HepG2 (cell line): ENCODE results near the gene MCOLN1. TPM values are rescaled to one million over a fixed set of nuclear protein-coding genes. Genes with fewer than 3 reads are reported as not detected.

Experiments used
- CBX2 ChIP-seq, 2 experiments: fragments of 200-600 bp in 1 of 2; sonication (generic); formaldehyde crosslinking in 1 of 2; IDR thresholded peaks; 2 replicates each; pipeline versions ENCODE4 v1.7.0 to v1.8.1; 2018 to 2022; ENCODE audit warnings: low read depth in 2 of 2, low read length in 1 of 2, mild to moderate bottlenecking in 1 of 2, missing genetic modification reagents in 1 of 2
- DNMT3B ChIP-seq: conservative IDR thresholded peaks from 2 replicates; pipeline ENCODE4 v1.6.1; 2016; ENCODE audit warnings: missing biosample characterization, control low read depth
- GPN1 ChIP-seq: sonication (generic); formaldehyde crosslinking; IDR thresholded peaks from 2 replicates; pipeline ENCODE4 v1.5.1; 2020; ENCODE audit warnings: missing genetic modification reagents, borderline replicate concordance
- GTF3A ChIP-seq: sonication (generic); formaldehyde crosslinking; conservative IDR thresholded peaks from 2 replicates; pipeline ENCODE4 v1.4.0; 2020; ENCODE audit warnings: mild to moderate bottlenecking, missing genetic modification reagents
- IKZF4 ChIP-seq: sonication (generic); formaldehyde crosslinking; IDR thresholded peaks from 2 replicates; pipeline ENCODE4 v1.5.1; 2020; ENCODE audit warnings: borderline replicate concordance, mild to moderate bottlenecking, low read depth, missing genetic modification reagents; ENCODE audit errors: not compliant biosample characterization
- MATR3 ChIP-seq: sonication (generic); formaldehyde crosslinking; IDR thresholded peaks from 2 replicates; pipeline ENCODE4 v1.4.0; 2020; ENCODE audit warnings: missing genetic modification reagents
- PPARG ChIP-seq: conservative IDR thresholded peaks from 2 replicates; pipeline ENCODE4 v1.6.1; 2016; ENCODE audit warnings: missing biosample characterization, missing genetic modification reagents
- RBM22 ChIP-seq: fragments of 200-400 bp; formaldehyde crosslinking; optimal IDR thresholded peaks from 2 replicates; pipeline ENCODE3; 2017; ENCODE audit warnings: mild to moderate bottlenecking, low read length, moderate library complexity
- RBM39 ChIP-seq: fragments of 200-400 bp; formaldehyde crosslinking; IDR thresholded peaks from one replicate; pipeline ENCODE4 v1.6.1; 2018; ENCODE audit warnings: antibody characterized with exemption, mild to moderate bottlenecking, low read depth, low read length; ENCODE audit not compliant: poor library complexity, severe bottlenecking
- ZNF225 ChIP-seq: sonication (generic); formaldehyde crosslinking; IDR thresholded peaks from 2 replicates; pipeline ENCODE4 v1.4.0; 2020; ENCODE audit warnings: mild to moderate bottlenecking, missing genetic modification reagents
- ZNF260 ChIP-seq: sonication (generic); formaldehyde crosslinking; IDR thresholded peaks from 2 replicates; pipeline ENCODE4 v1.4.0; 2020; ENCODE audit warnings: missing genetic modification reagents, low read depth, mild to moderate bottlenecking, borderline replicate concordance
- ZNF33A ChIP-seq: sonication (generic); formaldehyde crosslinking; IDR thresholded peaks from 2 replicates; pipeline ENCODE4 v1.5.1; 2020; ENCODE audit warnings: missing genetic modification reagents, mild to moderate bottlenecking, moderate library complexity, borderline replicate concordance
- ZNF33B ChIP-seq: sonication (generic); formaldehyde crosslinking; IDR thresholded peaks from 2 replicates; pipeline ENCODE4 v1.5.1; 2020; ENCODE audit warnings: mild to moderate bottlenecking, missing genetic modification reagents
- ZNF792 ChIP-seq: IDR thresholded peaks from 2 replicates; pipeline ENCODE4 v1.6.1; 2016
- polyA plus RNA-seq, 8 experiments: library from polyadenylated mRNA; depleted of rRNA in 3 of 8; stranded (reverse) in 7 of 8; unstranded in 1 of 8; fragments of >200 nt; fragmentation: Illumina TruSeq in 4 of 8; extraction: Trizol in 4 of 8; gene quantifications; 2 replicates each; pipeline versions ENCODE4 v1.2.1 to v1.2.3, GENCODE V29; 2011 to 2016; ENCODE audit warnings: low read depth in 4 of 8, missing spikeins in 1 of 8, mixed read lengths in 1 of 8; ENCODE audit not compliant: insufficient read depth in 1 of 8
- total RNA-seq, 5 experiments: library from RNA; depleted of rRNA; stranded (reverse); fragments of >200 nt; fragmentation: Illumina TruSeq; extraction: Trizol; gene quantifications; 2 replicates each; pipeline ENCODE4 v1.2.3, GENCODE V29; 2016; ENCODE audit warnings: low read depth in 1 of 5
- TF ChIP-seq, protein P1 (sequence below): sonication (generic); formaldehyde crosslinking; IDR thresholded peaks from 2 replicates; pipeline ENCODE4 v1.5.0; 2020; ENCODE audit warnings: missing genetic modification reagents
- TF ChIP-seq, protein P2 (sequence below): sonication (generic); formaldehyde crosslinking; IDR thresholded peaks from 2 replicates; pipeline ENCODE4 v1.9.0; 2021; ENCODE audit warnings: missing genetic modification reagents, mild to moderate bottlenecking, borderline replicate concordance
- TF ChIP-seq, protein P3 (sequence below): sonication (generic); formaldehyde crosslinking; IDR thresholded peaks from 2 replicates; pipeline ENCODE4 v1.5.0; 2020; ENCODE audit warnings: mild to moderate bottlenecking, missing genetic modification reagents, borderline replicate concordance

Gene MCOLN1
- total and polyA plus RNA-seq, 2 of the 13 experiments (the other 11 are each of a cell fraction or from before 2014, with no cell fraction given) = 3.4 to 15.7 TPM

DNA sequence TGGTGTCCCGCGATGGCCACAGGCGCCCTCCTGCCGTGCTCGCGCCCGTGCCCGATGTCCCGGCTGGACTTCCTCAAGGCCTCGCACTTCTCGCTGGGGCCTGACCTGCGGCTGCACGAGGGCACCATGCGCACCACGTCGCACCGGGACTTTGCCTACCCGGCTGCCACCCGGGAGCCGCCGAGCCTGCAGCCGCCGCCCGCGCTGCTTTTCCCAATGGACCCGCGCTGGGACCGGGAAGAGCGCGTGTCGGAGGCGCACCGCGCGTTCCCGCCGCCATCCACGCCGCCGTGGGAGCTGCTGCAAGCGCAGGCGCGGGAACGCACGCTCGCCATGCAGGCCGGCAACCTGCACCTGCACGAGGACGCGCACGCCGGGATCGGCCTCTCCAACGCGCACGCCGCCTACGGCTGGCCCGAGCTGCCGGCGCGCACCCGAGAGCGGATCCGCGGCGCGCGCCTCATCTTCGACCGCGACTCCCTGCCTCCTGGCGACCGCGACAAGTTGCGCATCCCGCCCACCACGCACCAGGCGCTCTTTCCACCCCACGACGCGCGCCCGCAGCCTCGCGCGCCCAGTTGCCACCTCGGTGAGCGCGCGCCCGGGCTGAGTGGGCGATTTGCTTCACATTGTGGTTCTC lies 21.5 kb upstream of the MCOLN1 start (continued):
- TF ChIP-seq, protein P1, sequence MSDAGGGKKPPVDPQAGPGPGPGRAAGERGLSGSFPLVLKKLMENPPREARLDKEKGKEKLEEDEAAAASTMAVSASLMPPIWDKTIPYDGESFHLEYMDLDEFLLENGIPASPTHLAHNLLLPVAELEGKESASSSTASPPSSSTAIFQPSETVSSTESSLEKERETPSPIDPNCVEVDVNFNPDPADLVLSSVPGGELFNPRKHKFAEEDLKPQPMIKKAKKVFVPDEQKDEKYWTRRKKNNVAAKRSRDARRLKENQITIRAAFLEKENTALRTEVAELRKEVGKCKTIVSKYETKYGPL (CRISPR knock-in tag) = no peak
- TF ChIP-seq GTF3A = no peak
- TF ChIP-seq, protein P2, sequence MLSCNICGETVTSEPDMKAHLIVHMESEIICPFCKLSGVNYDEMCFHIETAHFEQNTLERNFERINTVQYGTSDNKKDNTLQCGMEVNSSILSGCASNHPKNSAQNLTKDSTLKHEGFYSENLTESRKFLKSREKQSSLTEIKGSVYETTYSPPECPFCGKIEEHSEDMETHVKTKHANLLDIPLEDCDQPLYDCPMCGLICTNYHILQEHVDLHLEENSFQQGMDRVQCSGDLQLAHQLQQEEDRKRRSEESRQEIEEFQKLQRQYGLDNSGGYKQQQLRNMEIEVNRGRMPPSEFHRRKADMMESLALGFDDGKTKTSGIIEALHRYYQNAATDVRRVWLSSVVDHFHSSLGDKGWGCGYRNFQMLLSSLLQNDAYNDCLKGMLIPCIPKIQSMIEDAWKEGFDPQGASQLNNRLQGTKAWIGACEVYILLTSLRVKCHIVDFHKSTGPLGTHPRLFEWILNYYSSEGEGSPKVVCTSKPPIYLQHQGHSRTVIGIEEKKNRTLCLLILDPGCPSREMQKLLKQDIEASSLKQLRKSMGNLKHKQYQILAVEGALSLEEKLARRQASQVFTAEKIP (CRISPR knock-in tag) = no peak
- no peak for TF ChIP-seq ZNF33B (CRISPR knock-in tag)
- no peak for TF ChIP-seq RBM39
- no peak for TF ChIP-seq MATR3 (CRISPR knock-in tag)
- TF ChIP-seq PPARG (CRISPR knock-in tag) = no peak
- TF ChIP-seq ZNF260 (CRISPR knock-in tag) = no peak
- TF ChIP-seq, protein P3, sequence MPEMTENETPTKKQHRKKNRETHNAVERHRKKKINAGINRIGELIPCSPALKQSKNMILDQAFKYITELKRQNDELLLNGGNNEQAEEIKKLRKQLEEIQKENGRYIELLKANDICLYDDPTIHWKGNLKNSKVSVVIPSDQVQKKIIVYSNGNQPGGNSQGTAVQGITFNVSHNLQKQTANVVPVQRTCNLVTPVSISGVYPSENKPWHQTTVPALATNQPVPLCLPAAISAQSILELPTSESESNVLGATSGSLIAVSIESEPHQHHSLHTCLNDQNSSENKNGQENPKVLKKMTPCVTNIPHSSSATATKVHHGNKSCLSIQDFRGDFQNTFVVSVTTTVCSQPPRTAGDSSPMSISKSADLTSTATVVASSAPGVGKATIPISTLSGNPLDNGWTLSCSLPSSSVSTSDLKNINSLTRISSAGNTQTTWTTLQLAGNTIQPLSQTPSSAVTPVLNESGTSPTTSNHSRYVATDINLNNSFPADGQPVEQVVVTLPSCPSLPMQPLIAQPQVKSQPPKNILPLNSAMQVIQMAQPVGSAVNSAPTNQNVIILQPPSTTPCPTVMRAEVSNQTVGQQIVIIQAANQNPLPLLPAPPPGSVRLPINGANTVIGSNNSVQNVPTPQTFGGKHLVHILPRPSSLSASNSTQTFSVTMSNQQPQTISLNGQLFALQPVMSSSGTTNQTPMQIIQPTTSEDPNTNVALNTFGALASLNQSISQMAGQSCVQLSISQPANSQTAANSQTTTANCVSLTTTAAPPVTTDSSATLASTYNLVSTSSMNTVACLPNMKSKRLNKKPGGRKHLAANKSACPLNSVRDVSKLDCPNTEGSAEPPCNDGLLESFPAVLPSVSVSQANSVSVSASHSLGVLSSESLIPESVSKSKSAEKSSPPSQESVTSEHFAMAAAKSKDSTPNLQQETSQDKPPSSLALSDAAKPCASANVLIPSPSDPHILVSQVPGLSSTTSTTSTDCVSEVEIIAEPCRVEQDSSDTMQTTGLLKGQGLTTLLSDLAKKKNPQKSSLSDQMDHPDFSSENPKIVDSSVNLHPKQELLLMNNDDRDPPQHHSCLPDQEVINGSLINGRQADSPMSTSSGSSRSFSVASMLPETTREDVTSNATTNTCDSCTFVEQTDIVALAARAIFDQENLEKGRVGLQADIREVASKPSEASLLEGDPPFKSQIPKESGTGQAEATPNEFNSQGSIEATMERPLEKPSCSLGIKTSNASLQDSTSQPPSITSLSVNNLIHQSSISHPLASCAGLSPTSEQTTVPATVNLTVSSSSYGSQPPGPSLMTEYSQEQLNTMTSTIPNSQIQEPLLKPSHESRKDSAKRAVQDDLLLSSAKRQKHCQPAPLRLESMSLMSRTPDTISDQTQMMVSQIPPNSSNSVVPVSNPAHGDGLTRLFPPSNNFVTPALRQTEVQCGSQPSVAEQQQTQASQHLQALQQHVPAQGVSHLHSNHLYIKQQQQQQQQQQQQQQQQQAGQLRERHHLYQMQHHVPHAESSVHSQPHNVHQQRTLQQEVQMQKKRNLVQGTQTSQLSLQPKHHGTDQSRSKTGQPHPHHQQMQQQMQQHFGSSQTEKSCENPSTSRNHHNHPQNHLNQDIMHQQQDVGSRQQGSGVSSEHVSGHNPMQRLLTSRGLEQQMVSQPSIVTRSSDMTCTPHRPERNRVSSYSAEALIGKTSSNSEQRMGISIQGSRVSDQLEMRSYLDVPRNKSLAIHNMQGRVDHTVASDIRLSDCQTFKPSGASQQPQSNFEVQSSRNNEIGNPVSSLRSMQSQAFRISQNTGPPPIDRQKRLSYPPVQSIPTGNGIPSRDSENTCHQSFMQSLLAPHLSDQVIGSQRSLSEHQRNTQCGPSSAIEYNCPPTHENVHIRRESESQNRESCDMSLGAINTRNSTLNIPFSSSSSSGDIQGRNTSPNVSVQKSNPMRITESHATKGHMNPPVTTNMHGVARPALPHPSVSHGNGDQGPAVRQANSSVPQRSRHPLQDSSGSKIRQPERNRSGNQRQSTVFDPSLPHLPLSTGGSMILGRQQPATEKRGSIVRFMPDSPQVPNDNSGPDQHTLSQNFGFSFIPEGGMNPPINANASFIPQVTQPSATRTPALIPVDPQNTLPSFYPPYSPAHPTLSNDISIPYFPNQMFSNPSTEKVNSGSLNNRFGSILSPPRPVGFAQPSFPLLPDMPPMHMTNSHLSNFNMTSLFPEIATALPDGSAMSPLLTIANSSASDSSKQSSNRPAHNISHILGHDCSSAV (CRISPR knock-in tag) = no peak
- no peak for TF ChIP-seq ZNF33A (CRISPR knock-in tag)
- TF ChIP-seq RBM22 = no peak
- peak; percentile 74 for TF ChIP-seq IKZF4 (CRISPR knock-in tag)
- TF ChIP-seq ZNF225 = peak; percentile 69; the same call in 1 of the 2 replicates
- TF ChIP-seq DNMT3B (CRISPR knock-in tag) = no peak
- no peak for TF ChIP-seq GPN1 (CRISPR knock-in tag)
- no peak for TF ChIP-seq CBX2 (IDR thresholded peaks at IDR 0.05; ENCODE audit: low read depth, low read length)
- no peak for TF ChIP-seq CBX2 (CRISPR knock-in tag; IDR thresholded peaks at IDR 0.05; ENCODE audit: low read depth)
- no peak for TF ChIP-seq ZNF792 (CRISPR knock-in tag)
